Measurements from ENCODE around the gene PRSS38.

Gene PRSS38

GRCh38 chr1:227884370-227885134 is 69.1 kb downstream of the PRSS38 start:
- no peak for DNase-seq

- DNase-seq, result no peak
Observed at GRCh38 chr1:227885135-227885647, 69.7 kb downstream of the PRSS38 start.

GRCh38 chr1:227885648-227886502 is 70.4 kb downstream of the PRSS38 start:
- DNase-seq, result no peak

DNA sequence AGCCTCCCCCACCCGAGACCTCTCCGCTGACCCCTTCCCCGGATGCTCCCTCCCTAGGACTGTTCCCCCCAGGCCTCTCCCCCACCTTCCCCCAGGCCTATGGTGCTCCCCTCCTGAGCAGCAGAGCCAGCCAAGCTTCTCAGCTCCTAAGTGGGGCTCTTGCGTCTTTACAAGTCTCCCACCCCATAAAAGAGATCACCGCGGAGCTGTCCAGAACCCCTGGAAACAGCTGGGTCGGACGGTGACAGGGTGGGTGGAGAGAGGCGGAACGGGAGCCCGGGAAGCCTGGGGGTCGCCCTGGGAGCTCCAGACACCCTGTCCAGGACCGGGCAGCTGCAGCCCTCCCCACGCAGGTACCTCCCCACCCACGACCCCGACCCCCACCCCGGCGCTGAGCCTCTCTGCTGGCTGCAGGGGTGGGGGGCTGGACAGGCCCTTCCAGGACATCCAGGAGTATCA is 71.1 kb downstream of the PRSS38 start:
- DNase-seq, result no peak

DNA sequence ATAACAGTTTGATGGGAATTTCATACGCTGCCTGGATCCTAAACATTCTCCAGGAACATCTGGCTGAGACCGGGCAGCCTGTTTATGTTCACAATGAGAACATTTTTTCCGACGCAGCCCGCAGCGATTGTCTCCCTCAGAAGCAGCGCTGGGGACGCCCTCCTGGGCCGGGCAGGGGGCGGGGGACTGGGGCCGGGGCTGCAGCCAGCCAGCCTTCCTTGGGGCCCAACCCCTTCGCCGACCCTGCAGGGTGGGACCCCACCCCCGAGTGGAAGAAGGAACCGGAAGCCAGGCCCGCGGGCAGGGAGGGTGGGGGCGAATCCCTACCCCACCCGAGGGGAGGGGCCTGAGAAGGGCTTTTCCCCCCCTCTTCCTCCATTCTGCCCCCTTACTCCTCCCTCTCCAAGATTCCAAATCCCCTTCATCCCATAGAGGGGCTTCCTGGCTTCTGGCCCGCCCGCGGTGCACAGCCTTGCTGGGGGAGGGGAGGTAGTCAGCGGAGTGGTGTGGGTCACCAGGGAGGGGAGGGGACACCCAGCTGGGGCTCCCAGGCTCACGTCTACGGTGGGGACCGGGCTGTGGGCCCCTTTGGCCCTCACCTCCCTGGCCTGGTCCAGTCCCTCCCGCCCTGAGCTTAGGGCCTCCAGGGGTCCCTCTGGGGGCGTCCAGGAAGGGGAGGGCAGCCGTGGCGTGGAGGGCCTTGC is 71.7 kb downstream of the PRSS38 start:
- no peak for DNase-seq

DNA sequence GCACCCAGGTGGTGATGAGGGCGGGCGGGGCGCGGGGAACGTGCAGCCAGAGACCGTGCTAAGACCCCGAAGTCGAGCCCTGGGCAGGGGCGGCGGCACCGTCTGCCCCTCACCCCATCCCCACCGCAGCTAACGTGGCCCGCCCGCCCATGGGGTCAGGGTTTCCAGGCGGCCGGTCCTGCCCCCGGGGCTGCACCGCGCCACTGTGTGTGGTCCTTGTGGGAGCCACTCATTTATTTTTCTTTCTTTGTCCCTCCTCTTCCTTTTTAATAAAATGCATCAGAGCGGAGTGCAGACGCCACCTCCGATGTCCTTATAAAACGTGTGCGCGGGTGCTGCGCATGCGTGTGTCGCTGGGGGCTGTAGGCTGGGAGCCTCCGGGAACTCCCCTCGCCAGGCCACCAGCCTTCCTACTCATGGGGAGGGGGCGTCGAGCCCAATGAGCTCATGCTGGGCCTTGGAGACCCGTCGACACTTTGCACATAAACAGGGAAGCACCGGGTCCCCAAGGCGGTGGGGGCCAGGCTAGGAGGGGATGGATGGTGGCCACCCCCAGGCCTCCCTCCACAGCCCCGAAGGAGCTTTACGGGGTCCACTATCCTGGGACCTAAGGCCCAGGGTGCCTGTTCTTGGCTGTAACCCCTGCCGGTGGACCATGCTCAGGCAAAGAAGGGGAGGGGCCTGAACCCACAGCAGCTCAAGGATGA is 72.4 kb downstream of the PRSS38 start:
- DNase-seq, result peak in 5 of 56 donors; percentile 25 to 58 (median 28)

DNA sequence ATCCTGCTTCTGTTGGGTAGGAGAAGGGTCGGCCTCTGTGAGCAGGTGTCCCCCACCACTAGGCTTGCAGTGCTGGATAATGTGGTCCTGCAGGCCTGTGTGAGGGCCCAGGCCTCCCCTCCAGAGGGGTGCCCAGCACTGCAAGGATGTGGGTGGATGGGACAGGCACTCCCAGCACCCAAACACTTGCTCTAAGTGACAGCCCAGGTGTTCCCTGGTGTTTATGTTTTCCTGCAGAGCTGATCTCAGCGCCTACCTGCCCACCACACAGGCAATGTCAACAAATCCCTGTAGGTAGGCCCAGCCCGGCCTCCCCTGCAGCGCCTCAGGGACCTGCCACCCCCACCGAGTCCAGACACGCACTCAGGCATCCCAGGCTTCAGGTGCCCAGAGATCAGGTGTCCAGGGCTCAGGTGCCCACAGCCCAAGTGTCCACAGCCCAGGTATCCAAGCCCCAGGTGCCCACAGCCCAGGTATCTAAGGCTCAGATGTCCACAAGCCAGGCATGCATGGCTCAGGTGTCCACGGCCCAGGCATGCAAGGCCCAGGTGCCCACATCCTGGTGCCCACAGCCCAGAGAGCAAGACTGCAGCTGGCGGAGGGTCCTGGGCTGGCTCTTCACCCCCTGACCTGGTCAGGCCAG is 73.0 kb downstream of the PRSS38 start:
- no peak for DNase-seq

GRCh38 chr1:227889047-227889862 is 73.8 kb downstream of the PRSS38 start:
- DNase-seq, result no peak

- DNase-seq, result no peak
Observed at GRCh38 chr1:227889863-227890405, 74.5 kb downstream of the PRSS38 start.

GRCh38 chr1:227890451-227891222 is 75.2 kb downstream of the PRSS38 start:
- DNase-seq, result no peak

- no peak for DNase-seq
Observed at GRCh38 chr1:227891223-227891954, 75.9 kb downstream of the PRSS38 start.

- DNase-seq, result no peak
Observed at GRCh38 chr1:227891955-227892488, 76.5 kb downstream of the PRSS38 start.

GRCh38 chr1:227892489-227893299 is 77.2 kb downstream of the PRSS38 start:
- DNase-seq, result no peak

DNA sequence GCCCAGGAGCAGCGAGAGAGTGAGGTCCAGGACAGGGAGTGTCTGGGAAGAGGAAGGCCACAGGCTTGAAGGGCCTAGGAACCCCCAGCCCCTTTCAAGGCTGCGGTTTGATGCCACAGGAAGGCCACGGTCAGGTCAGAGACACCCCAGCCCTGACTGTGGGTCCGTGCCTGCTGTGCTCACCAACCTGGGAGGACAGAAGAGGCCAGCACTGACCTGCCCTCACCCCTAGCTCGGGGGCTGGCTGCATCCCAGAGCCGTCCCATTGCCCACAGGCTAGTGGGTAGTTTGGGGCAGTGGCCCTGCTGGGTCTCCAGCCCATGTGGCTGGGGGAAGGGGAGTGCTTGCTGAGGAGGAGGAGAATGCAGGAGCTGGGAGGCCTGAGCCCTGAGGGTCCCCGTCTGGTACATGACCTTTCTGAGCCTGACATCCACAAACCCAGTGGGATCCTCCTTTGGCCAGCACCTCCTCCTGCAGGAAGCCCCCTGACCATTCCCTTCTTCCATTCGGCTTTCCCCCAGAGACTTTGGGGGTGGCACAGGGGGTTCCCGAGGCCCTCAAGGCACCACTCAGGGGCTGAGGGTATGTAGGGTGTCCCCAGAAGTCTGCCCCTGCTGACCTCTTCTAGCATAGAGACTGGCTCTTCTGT is 77.9 kb downstream of the PRSS38 start:
- DNase-seq, result no peak

- no peak for DNase-seq
Observed at GRCh38 chr1:227893949-227894721, 78.7 kb downstream of the PRSS38 start.

Data from amygdala (tissue), 56 donors.